HepG2 (cell line): ENCODE data around the gene ZNFX1. TPM values are rescaled to one million over a fixed set of nuclear protein-coding genes. Genes with fewer than 3 reads are reported as not detected.

Experiments
- AKNA ChIP-seq: sonication (generic); formaldehyde crosslinking; IDR thresholded peaks from 2 replicates; pipeline ENCODE4 v1.4.0; 2020; ENCODE audit warnings: missing genetic modification reagents, borderline replicate concordance
- ATF7 ChIP-seq, 2 experiments: fragments of 450-650 bp in 1 of 2; sonication (generic) in 1 of 2; formaldehyde crosslinking in 1 of 2; IDR thresholded peaks; 2 replicates each; pipeline versions ENCODE4 v1.4.0 to v1.6.1; 2016 to 2020; ENCODE audit warnings: antibody characterized with exemption in 1 of 2, mild to moderate bottlenecking in 1 of 2, missing genetic modification reagents in 1 of 2
- BCL3 ChIP-seq: sonication (generic); formaldehyde crosslinking; IDR thresholded peaks from 2 replicates; pipeline ENCODE4 v1.5.1; 2020; ENCODE audit warnings: mild to moderate bottlenecking, missing genetic modification reagents, moderate library complexity
- IRF1 ChIP-seq: sonication (generic); formaldehyde crosslinking; IDR thresholded peaks from 2 replicates; pipeline ENCODE4 v1.4.0; 2020; ENCODE audit warnings: low read depth, mild to moderate bottlenecking, missing genetic modification reagents
- MEIS1 ChIP-seq: sonication (generic); formaldehyde crosslinking; IDR thresholded peaks from 2 replicates; pipeline ENCODE4 v1.9.0; 2021; ENCODE audit warnings: mild to moderate bottlenecking, missing genetic modification reagents, moderate library complexity, borderline replicate concordance
- MTF1 ChIP-seq: sonication (generic); formaldehyde crosslinking; IDR thresholded peaks from 2 replicates; pipeline ENCODE4 v1.5.0; 2020; ENCODE audit warnings: missing genetic modification reagents
- NCOA2 ChIP-seq: sonication (generic); formaldehyde crosslinking; IDR thresholded peaks from 2 replicates; pipeline ENCODE4 v1.8.0; 2022; ENCODE audit warnings: inconsistent platforms
- NFYC ChIP-seq: IDR thresholded peaks from 2 replicates; pipeline ENCODE4 v1.6.1; 2016; ENCODE audit warnings: missing genetic modification reagents, missing compliant biosample characterization
- RARG ChIP-seq: sonication (generic); formaldehyde crosslinking; IDR thresholded peaks from 2 replicates; pipeline ENCODE4 v1.4.0; 2020; ENCODE audit warnings: low read depth, mild to moderate bottlenecking, missing genetic modification reagents
- SAFB2 ChIP-seq: sonication (generic); formaldehyde crosslinking; IDR thresholded peaks from 2 replicates; pipeline ENCODE4 v1.5.1; 2020; ENCODE audit warnings: missing genetic modification reagents, low read depth, mild to moderate bottlenecking, borderline replicate concordance
- SNAPC4 ChIP-seq: sonication (generic); formaldehyde crosslinking; IDR thresholded peaks from 2 replicates; pipeline ENCODE4 v1.4.0; 2020; ENCODE audit warnings: mild to moderate bottlenecking, missing genetic modification reagents
- ZNF24 ChIP-seq: fragments of 450-650 bp; IDR thresholded peaks from 2 replicates; pipeline ENCODE4 v1.6.1; 2017; ENCODE audit warnings: antibody characterized with exemption, mild to moderate bottlenecking
- ZNF639 ChIP-seq: conservative IDR thresholded peaks from 2 replicates; pipeline ENCODE4 v1.6.1; 2018; ENCODE audit warnings: missing genetic modification reagents
- ZNF7 ChIP-seq: IDR thresholded peaks from 2 replicates; pipeline ENCODE4 v1.6.1; 2016; ENCODE audit warnings: missing biosample characterization, missing genetic modification reagents
- ZNF792 ChIP-seq: IDR thresholded peaks from 2 replicates; pipeline ENCODE4 v1.6.1; 2016
- polyA plus RNA-seq, 8 experiments: library from polyadenylated mRNA; depleted of rRNA in 3 of 8; stranded (reverse) in 7 of 8; unstranded in 1 of 8; fragments of >200 nt; fragmentation: Illumina TruSeq in 4 of 8; extraction: Trizol in 4 of 8; gene quantifications; 2 replicates each; pipeline versions ENCODE4 v1.2.1 to v1.2.3, GENCODE V29; 2011 to 2016; ENCODE audit warnings: low read depth in 4 of 8, missing spikeins in 1 of 8, mixed read lengths in 1 of 8; ENCODE audit not compliant: insufficient read depth in 1 of 8
- total RNA-seq, 5 experiments: library from RNA; depleted of rRNA; stranded (reverse); fragments of >200 nt; fragmentation: Illumina TruSeq; extraction: Trizol; gene quantifications; 2 replicates each; pipeline ENCODE4 v1.2.3, GENCODE V29; 2016; ENCODE audit warnings: low read depth in 1 of 5

ZNFX1 gene
- total and polyA plus RNA-seq, 2 of the 13 experiments (the other 11 are each of a cell fraction or from before 2014, with no cell fraction given) = 2.9 to 11.1 TPM

GRCh38 chr20:49278818-49279676 lies 1.2 kb upstream of the ZNFX1 start (continued):
- TF ChIP-seq AKNA (CRISPR knock-in tag) = no peak
- TF ChIP-seq NCOA2 (CRISPR knock-in tag) = no peak
- TF ChIP-seq ZNF7 (CRISPR knock-in tag) = no peak
- TF ChIP-seq ZNF639 = no peak
- no peak for TF ChIP-seq BCL3 (CRISPR knock-in tag)
- TF ChIP-seq SAFB2 (CRISPR knock-in tag) = no peak
- TF ChIP-seq IRF1 (CRISPR knock-in tag) = no peak
- no peak for TF ChIP-seq NFYC
- TF ChIP-seq MEIS1 (CRISPR knock-in tag) = no peak; the same call in 1 of the 2 replicates
- peak; percentile 84; the same call in 1 of the 2 replicates for TF ChIP-seq SNAPC4
- no peak for TF ChIP-seq ZNF792
- no peak for TF ChIP-seq ZNF24
- peak; percentile 59; the same call in 1 of the 2 replicates for TF ChIP-seq MTF1 (CRISPR knock-in tag)
- no peak; the same call in 1 of the 2 replicates for TF ChIP-seq RARG
- TF ChIP-seq ATF7 (IDR thresholded peaks at IDR 0.05) = no peak; the same call in 1 of the 2 replicates
- TF ChIP-seq ATF7 (CRISPR knock-in tag; IDR thresholded peaks at IDR 0.05) = no peak
